Measurements from ENCODE around the gene CEP350. TPM values are rescaled to one million over a fixed set of nuclear protein-coding genes. Genes with fewer than 3 reads are reported as not detected.

CEP350 gene
- total RNA-seq, 1 experiment from 2014 or later = 41.1 TPM

DNA sequence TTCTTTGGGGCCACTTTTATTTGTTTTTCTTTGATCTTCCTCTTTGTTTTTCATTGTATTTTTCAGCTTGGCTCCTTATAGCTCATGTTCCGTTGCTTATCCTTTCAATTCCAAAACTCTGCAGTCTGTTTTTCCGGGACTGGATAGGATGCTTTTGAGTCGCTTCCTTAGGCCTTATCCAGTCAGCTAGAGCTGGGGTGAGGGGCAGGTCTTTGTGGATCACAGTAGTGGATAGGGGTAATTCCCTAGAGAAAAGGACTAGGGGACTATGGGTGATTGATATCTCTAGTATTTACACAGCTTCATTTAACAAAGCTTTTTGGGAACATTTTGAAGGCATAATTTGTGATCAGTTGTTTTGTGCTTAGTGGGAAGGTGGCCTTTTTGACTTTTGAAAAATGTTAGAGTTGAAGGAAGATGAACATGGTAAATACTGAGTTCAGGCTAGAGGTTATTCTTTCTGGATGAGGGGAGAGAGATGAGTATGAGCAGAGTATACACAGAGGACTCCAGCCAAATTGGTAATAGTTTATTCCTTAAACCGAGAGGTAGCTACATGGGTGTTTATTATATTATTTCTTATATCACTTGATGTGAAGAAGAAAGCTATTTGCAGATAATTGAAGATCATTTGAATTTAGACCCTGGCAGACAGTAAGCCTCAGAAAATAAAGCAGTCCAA lies 22.5 kb downstream of the CEP350 start:
- intact Hi-C loops (cut with micrococcal nuclease; ENCODE audit: unreplicated experiment) = no loop called here

More for the DNA sequence above, 22.5 kb downstream of the CEP350 start:
- H3K9me3 ChIP-seq (ENCODE audit: control insufficient read depth, insufficient read depth, low read depth, low read length) = no peaks in the 10 kb centered on the region
- ChIA-PET CTCF (no interaction called here), POLR2A (interaction anchor here (0.6 kb wide), 2 partner anchors 14 to 69 kb away, joined by 3 read pairs; no protein-coding TSS in a partner anchor)
- H3K27me3 ChIP-seq (ENCODE audit: control insufficient read depth, insufficient read depth, low read length) = no peaks in the 10 kb centered on the region
- in situ Hi-C loops (cut with HindIII; ENCODE audit: low pct_unique_long_range_greater_than_20kb, low sequenced_read_pairs) = no loop called here
- TF ChIP-seq SIN3A (IDR thresholded peaks at IDR 0.05; ENCODE audit: borderline replicate concordance, insufficient read depth, low read depth, low read length) (no peak), TCF7L2 (IDR thresholded peaks at IDR 0.05; ENCODE audit: low read depth, low read length) (no peak), REST (IDR thresholded peaks at IDR 0.05; ENCODE audit: insufficient read depth in 1 of 2, low read depth in 2 of 2, low read length in 1 of 2) (no peak), CTCF (IDR thresholded peaks at IDR 0.05) (no peak), POLR2AphosphoS5 (IDR thresholded peaks at IDR 0.05; ENCODE audit: low read depth, low read length) (no peak)
- no peak overlapping the region for H3K27ac ChIP-seq (ENCODE audit: low read length)
- H3K36me3 ChIP-seq (ENCODE audit: control insufficient read depth, insufficient read depth, low read length) = no peaks in the 10 kb centered on the region
- DNase-seq (ENCODE audit: low read depth, low spot score) (no peak), ATAC-seq (no peak)
- 0 out of 2 replicates have a peak, but pooled peaks cover 3% of the 10 kb centered on the region for H3K4me1 ChIP-seq (ENCODE audit: control insufficient read depth, insufficient read depth, low read length)
- no TSS peak for BruUV-seq (replicated peaks)
- H3K4me3 ChIP-seq (ENCODE audit: low read depth in 2 of 2, low read length in 2 of 2) = no peak overlapping the region
